ENCODE results near the gene RPS23. TPM values are rescaled to one million over a fixed set of nuclear protein-coding genes. Genes with fewer than 3 reads are reported as not detected.
A peak's percentile ranks its signal among the peaks of the same experiment; 100 is the strongest.

Gene RPS23
- total and polyA plus RNA-seq, 7 donors: 1,784 to 5,306 (median 3,123) TPM

DNA sequence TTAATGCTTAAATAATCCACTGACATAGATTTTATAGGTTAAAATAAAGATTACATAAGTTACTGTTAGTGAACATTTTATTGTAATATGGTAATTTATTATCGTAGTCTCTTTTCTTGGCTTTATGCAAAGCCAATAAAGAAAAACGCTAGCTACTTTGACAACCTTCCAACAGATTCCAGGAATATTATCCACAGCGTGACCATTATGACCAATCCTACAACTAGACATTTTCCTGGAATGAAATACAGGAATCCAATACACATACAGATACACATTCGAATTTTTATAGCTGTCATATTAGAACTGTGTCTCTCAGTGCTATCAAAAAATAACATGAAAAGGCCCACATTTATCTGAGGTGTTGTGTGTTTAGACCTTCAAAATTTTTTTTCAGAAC lies 13.1 kb downstream of the RPS23 start:
- intact Hi-C loops (cut with DNase I): no loop called here
- TF ChIP-seq POLR2A (IDR thresholded peaks at IDR 0.05) (no peak), EP300 (IDR thresholded peaks at IDR 0.05) (no peak), POLR2AphosphoS5 (IDR thresholded peaks at IDR 0.05) (no peak)
- TF ChIP-seq, protein P1, sequence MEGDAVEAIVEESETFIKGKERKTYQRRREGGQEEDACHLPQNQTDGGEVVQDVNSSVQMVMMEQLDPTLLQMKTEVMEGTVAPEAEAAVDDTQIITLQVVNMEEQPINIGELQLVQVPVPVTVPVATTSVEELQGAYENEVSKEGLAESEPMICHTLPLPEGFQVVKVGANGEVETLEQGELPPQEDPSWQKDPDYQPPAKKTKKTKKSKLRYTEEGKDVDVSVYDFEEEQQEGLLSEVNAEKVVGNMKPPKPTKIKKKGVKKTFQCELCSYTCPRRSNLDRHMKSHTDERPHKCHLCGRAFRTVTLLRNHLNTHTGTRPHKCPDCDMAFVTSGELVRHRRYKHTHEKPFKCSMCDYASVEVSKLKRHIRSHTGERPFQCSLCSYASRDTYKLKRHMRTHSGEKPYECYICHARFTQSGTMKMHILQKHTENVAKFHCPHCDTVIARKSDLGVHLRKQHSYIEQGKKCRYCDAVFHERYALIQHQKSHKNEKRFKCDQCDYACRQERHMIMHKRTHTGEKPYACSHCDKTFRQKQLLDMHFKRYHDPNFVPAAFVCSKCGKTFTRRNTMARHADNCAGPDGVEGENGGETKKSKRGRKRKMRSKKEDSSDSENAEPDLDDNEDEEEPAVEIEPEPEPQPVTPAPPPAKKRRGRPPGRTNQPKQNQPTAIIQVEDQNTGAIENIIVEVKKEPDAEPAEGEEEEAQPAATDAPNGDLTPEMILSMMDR (IDR thresholded peaks at IDR 0.05): no peak
- no peak for DNase-seq
- Histone ChIP-seq H3K27ac (no peak overlapping the region), H3K4me3 (no peak overlapping the region), H3K4me1 (peaks cover 0 to 15% (median 13%) of the 10 kb centered on the region in 4 donors), H3K9me3 (no peaks in the 10 kb centered on the region), H3K27me3 (no peaks in the 10 kb centered on the region), H3K36me3 (no peaks in the 10 kb centered on the region)
- WGBS, 2 donors: 70 to 78% methylated on average over 4 of the region's 4 CpGs

DNA sequence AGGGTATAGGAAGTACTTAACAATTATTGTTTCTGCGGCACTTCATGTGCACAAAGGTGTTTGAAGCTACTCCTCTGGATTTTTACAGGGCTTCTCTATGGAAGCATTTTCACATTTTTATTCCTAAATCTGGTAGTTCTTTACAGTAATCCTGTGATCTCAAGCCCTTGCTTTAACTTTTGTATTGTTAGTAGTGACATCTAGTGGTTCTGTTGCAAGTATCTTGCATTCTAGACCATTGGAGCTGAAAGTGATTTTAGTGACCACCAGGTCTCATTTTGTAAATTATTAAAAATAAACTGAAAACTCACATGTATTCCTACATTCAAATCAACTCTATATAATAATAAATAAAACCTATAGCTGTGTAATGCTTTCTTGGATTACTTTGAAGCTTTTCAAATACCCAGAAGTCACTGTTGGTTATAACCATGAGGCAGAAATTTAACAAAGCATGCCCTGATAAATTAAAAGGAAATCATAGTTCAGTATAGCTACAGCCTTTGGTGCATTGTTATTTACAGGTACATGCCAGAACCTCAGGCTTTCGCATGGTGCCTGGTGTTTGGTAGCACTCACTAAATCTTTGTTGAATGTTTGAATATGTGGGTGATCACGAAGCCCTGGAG lies 18.9 kb downstream of the RPS23 start:
- Histone ChIP-seq H3K36me3 (no peaks in the 10 kb centered on the region), H3K4me3 (no peak overlapping the region), H3K27me3 (no peaks in the 10 kb centered on the region), H3K9me3 (no peaks in the 10 kb centered on the region), H3K27ac (no peak overlapping the region), H3K4me1 (peaks cover 0 to 3% (median 0%) of the 10 kb centered on the region in 4 donors)
- intact Hi-C loops (cut with DNase I): no loop called here
- 90% methylated on average over 3 of the region's 3 CpGs for WGBS, 2 donors
- TF ChIP-seq, protein P1 (IDR thresholded peaks at IDR 0.05): peak in 1 of 4 experiments; percentile 22
- no peak for TF ChIP-seq POLR2A (IDR thresholded peaks at IDR 0.05)
- no peak for DNase-seq

DNA sequence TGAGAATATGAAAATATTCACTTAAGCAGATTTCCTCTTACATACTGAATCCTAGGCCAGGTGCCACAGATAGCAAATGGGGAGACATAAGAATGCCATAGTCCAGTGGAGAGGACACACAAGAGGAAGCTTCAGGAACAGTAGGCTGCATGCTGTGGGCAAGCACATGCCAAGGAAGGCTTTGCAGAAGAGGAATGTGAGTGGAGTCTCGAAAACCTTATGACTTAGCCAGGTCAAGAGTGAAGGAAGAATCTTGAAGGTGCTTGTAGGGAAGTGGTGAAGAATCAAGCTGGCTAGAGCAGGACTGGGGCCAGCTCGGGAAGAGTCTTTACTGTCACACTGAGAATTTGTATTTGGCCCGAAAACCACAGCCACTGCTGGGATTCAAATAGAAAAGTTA lies 20.4 kb downstream of the RPS23 start:
- no peak for TF ChIP-seq POLR2A (IDR thresholded peaks at IDR 0.05)
- TF ChIP-seq, protein P1 (IDR thresholded peaks at IDR 0.05): no peak
- no peak for TF ChIP-seq POLR2AphosphoS5 (IDR thresholded peaks at IDR 0.05)
- TF ChIP-seq EP300 (IDR thresholded peaks at IDR 0.05): no peak
- no peaks in the 10 kb centered on the region for H3K4me1 ChIP-seq
- H3K36me3 ChIP-seq: no peaks in the 10 kb centered on the region
- WGBS, 2 donors: 91 to 92% methylated on average over 3 of the region's 3 CpGs
- intact Hi-C loops (cut with DNase I): no loop called here
- no peak overlapping the region for H3K27ac ChIP-seq
- no peak overlapping the region for H3K4me3 ChIP-seq
- no peaks in the 10 kb centered on the region for H3K27me3 ChIP-seq
- no peak for DNase-seq
- no peaks in the 10 kb centered on the region for H3K9me3 ChIP-seq

DNA sequence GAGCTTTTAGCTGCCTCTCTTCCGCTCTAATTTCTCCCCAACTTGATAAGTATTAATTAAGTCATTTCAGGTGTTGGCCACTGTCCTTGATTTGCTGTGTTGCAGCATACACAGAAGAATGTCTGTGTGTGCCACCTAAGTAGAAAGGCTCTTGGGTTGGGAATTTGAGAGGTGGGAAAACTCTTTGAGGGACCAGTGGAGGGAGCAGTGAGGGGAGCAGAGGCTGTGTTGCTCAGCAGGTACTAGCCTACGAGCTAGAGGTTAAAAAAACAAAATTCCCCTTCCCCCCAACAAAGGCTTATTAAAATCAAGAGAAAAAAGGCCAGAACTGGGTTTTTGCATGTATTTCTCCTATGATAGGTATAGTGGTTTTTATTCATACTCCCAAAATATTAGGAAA lies 20.9 kb downstream of the RPS23 start:
- no peaks in the 10 kb centered on the region for H3K9me3 ChIP-seq
- H3K27me3 ChIP-seq: no peaks in the 10 kb centered on the region
- H3K27ac ChIP-seq: no peak overlapping the region
- TF ChIP-seq, protein P1 (IDR thresholded peaks at IDR 0.05): no peak
- TF ChIP-seq POLR2A (IDR thresholded peaks at IDR 0.05) (no peak), POLR2AphosphoS5 (IDR thresholded peaks at IDR 0.05) (no peak), EP300 (IDR thresholded peaks at IDR 0.05) (no peak)
- intact Hi-C loops (cut with DNase I): no loop called here
- no peaks in the 10 kb centered on the region for H3K4me1 ChIP-seq
- H3K36me3 ChIP-seq: no peaks in the 10 kb centered on the region
- DNase-seq: no peak
- WGBS, 2 donors: 96 to 98% methylated on average over 2 of the region's 2 CpGs
- no peak overlapping the region for H3K4me3 ChIP-seq

DNA sequence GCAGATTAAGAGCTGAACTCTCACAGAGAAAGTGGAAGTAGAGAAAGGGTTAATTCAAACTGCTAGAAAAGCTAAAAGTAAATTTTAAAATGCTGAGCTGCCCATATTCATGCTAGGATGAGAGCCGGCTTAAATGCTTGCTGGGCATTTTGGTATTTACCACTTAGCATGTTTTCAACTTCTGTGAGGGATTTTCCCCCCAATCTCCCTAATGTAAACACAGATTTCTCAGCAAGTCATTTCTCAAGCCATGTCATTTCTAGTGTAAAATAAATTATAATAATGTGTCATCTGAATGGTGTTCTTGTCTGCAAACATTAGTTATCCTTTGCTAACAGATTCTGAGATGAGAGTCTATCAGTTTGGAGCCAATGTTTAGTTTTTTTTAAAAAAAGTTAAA lies 22.3 kb downstream of the RPS23 start:
- no peaks in the 10 kb centered on the region for H3K4me1 ChIP-seq
- H3K4me3 ChIP-seq: no peak overlapping the region
- no peaks in the 10 kb centered on the region for H3K27me3 ChIP-seq
- intact Hi-C loops (cut with DNase I): no loop called here
- no peak overlapping the region for H3K27ac ChIP-seq
- 71 to 73% methylated on average over 1 of the region's 1 CpG for WGBS, 2 donors
- DNase-seq: no peak
- TF ChIP-seq POLR2AphosphoS5 (IDR thresholded peaks at IDR 0.05) (no peak), EP300 (IDR thresholded peaks at IDR 0.05) (no peak), POLR2A (IDR thresholded peaks at IDR 0.05) (no peak)
- TF ChIP-seq, protein P1 (IDR thresholded peaks at IDR 0.05): no peak
- no peaks in the 10 kb centered on the region for H3K36me3 ChIP-seq
- no peaks in the 10 kb centered on the region for H3K9me3 ChIP-seq

Data from sigmoid colon (tissue), 7 donors.